PFSK-1 (cell line): ENCODE data around the gene SMIM23.

Experiments used
- FOXP2 ChIP-seq: optimal IDR thresholded peaks from 2 replicates; pipeline ENCODE3; 2011; ENCODE audit warnings: borderline replicate concordance, control low read depth, inconsistent platforms; ENCODE audit not compliant: insufficient read depth; ENCODE audit errors: extremely low read length, extremely low read depth
- POLR2AphosphoS5 ChIP-seq: IDR thresholded peaks from 2 replicates; pipeline ENCODE4 v1.6.1; 2012; ENCODE audit warnings: low read depth, mild to moderate bottlenecking, control low read depth, low read length, moderate library complexity
- SIN3A ChIP-seq: IDR thresholded peaks from 2 replicates; pipeline ENCODE4 v1.6.1; 2012; ENCODE audit warnings: mild to moderate bottlenecking, low read length, moderate library complexity, borderline replicate concordance; ENCODE audit not compliant: insufficient read depth
- TAF1 ChIP-seq: IDR thresholded peaks from 2 replicates; pipeline ENCODE4 v1.6.1; 2012; ENCODE audit warnings: low read length, control low read depth, borderline replicate concordance; ENCODE audit not compliant: insufficient read depth
- TF ChIP-seq, protein P1 (sequence below), 2 experiments: IDR thresholded peaks; 2 replicates each; pipeline versions ENCODE4 v1.6.1 to v1.8.0; 2011 to 2012; ENCODE audit warnings: low read depth in 2 of 2, low read length in 2 of 2, control low read depth in 1 of 2, inconsistent platforms in 1 of 2, mild to moderate bottlenecking in 1 of 2, moderate library complexity in 1 of 2; ENCODE audit not compliant: insufficient read depth in 1 of 2

DNA sequence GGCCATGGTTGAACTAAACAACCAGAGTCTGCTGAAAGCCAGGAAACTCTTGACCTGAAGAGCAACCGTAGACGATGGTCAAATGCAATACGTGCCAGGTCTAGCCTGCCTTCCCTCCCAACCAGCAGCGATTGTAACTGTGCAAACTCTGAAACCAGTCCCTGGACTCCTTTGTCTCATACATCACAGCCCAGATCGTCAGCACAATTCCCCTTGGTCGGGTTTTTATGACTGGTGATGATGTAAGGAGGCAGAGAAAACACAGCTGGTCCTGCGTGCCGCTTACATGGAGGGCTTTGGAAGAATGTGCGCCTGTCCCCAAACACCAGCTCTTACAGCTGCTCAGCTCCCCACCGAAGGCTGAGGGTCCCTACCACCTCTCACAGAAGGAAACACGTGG is 24.6 kb downstream of the SMIM23 start:
- no peak for TF ChIP-seq TAF1
- TF ChIP-seq POLR2AphosphoS5 = no peak
- TF ChIP-seq SIN3A = no peak
- TF ChIP-seq, protein P1, sequence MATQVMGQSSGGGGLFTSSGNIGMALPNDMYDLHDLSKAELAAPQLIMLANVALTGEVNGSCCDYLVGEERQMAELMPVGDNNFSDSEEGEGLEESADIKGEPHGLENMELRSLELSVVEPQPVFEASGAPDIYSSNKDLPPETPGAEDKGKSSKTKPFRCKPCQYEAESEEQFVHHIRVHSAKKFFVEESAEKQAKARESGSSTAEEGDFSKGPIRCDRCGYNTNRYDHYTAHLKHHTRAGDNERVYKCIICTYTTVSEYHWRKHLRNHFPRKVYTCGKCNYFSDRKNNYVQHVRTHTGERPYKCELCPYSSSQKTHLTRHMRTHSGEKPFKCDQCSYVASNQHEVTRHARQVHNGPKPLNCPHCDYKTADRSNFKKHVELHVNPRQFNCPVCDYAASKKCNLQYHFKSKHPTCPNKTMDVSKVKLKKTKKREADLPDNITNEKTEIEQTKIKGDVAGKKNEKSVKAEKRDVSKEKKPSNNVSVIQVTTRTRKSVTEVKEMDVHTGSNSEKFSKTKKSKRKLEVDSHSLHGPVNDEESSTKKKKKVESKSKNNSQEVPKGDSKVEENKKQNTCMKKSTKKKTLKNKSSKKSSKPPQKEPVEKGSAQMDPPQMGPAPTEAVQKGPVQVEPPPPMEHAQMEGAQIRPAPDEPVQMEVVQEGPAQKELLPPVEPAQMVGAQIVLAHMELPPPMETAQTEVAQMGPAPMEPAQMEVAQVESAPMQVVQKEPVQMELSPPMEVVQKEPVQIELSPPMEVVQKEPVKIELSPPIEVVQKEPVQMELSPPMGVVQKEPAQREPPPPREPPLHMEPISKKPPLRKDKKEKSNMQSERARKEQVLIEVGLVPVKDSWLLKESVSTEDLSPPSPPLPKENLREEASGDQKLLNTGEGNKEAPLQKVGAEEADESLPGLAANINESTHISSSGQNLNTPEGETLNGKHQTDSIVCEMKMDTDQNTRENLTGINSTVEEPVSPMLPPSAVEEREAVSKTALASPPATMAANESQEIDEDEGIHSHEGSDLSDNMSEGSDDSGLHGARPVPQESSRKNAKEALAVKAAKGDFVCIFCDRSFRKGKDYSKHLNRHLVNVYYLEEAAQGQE (IDR thresholded peaks at IDR 0.05; ENCODE audit: insufficient read depth in 1 of 2, low read depth in 2 of 2, low read length in 2 of 2) = no peak
- no peak for TF ChIP-seq FOXP2
